ENCODE data around the gene ABCC1.
"Not testable (repeated sequence)": the region's sequence is repeated elsewhere in the genome, so short reads cannot be mapped to it uniquely, and the experiment has no call there.

ABCC1 gene

GRCh38 chr16:16100631-16101030 is 151.2 kb downstream of the ABCC1 start:
- CTCF ChIA-PET = no interaction called here
- POLR2A ChIA-PET = no interaction called here

GRCh38 chr16:16101585-16101984 is 152.2 kb downstream of the ABCC1 start:
- ChIA-PET POLR2A (no interaction called here), CTCF (no interaction called here)
- no peak for TF ChIP-seq CTCF (IDR thresholded peaks at IDR 0.05; ENCODE audit: control extremely low read depth, extremely low read depth, low read depth, missing control alignments)
- DNase-seq (ENCODE audit: extremely low spot score) = no peak

More at GRCh38 chr16:16100631-16101030, 151.2 kb downstream of the ABCC1 start:
- DNase-seq (ENCODE audit: extremely low spot score) = no peak
- TF ChIP-seq CTCF (IDR thresholded peaks at IDR 0.05; ENCODE audit: control extremely low read depth, extremely low read depth, low read depth, missing control alignments) = no peak

- ChIA-PET POLR2A (no interaction called here), CTCF (no interaction called here)
- DNase-seq (ENCODE audit: extremely low spot score) = no peak
- TF ChIP-seq CTCF (IDR thresholded peaks at IDR 0.05; ENCODE audit: control extremely low read depth, extremely low read depth, low read depth, missing control alignments) = no peak
Observed at GRCh38 chr16:16102738-16103137, 153.3 kb downstream of the ABCC1 start.

- CTCF ChIA-PET = interaction anchor here (1.0 to 2.3 kb wide), 5 partner anchors 11 to 50 kb away, joined by 3 to 7 read pairs (median 4); no protein-coding TSS in a partner anchor
- POLR2A ChIA-PET; DNase-seq (ENCODE audit: extremely low spot score): not testable (repeated sequence)
Observed at GRCh38 chr16:16104132-16104803, 154.9 kb downstream of the ABCC1 start.

DNA sequence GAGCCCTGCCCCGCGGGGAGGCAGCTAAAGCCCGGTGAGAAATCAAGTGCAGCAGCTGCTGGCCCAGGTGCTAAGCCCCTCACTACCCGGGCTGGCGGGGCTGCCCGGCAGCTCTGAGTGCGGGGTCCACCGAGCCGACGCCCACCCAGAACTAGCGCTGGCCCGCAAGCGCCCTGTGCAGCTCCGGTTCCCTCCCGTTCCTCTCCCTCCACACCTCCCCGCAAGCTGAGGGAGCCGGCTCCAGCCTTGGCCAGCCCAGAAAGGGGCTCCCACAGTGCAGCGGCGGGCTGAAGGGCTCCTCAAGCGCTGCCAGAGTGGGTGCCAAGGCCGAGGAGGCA is 155.4 kb downstream of the ABCC1 start:
- POLR2A ChIA-PET; DNase-seq (ENCODE audit: extremely low spot score): not testable (repeated sequence)
- CTCF ChIA-PET = interaction anchor here (1.0 to 2.3 kb wide), 5 partner anchors 12 to 51 kb away, joined by 3 to 7 read pairs (median 4); no protein-coding TSS in a partner anchor

DNA sequence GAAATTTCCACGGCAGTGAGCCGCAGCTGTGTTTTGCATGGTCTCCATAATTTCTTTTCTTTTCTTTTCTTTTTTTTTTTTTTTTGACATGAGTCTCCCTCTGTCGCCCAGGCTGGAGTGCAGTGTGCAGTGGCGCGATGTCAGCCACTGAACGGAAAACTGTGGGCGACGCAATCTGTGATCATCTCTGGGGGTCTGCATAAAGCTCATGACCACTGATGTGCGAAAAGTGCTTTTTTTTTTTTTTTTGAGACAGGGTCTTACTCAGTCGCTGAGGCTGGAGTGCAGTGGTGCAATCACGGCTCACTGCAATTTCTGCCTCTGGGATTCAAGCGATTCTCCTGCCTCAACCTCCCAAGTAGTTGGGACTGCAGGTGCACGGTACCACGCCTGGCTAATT is 156.2 kb downstream of the ABCC1 start:
- no peak for DNase-seq (ENCODE audit: extremely low spot score)
- TF ChIP-seq CTCF (IDR thresholded peaks at IDR 0.05; ENCODE audit: control extremely low read depth, extremely low read depth, low read depth, missing control alignments) = no peak
- CTCF ChIA-PET = interaction anchor here (2.3 kb wide), 1 partner anchor 13 kb away, joined by 7 read pairs; no protein-coding TSS in a partner anchor
- POLR2A ChIA-PET = interaction anchor here (0.7 kb wide), 1 partner anchor 11 kb away, joined by 4 read pairs; no protein-coding TSS in a partner anchor

- POLR2A ChIA-PET = interaction anchor here (0.7 kb wide), 1 partner anchor 10 kb away, joined by 4 read pairs; no protein-coding TSS in a partner anchor
- CTCF ChIA-PET = interaction anchor here (1.3 kb wide), 1 partner anchor 18 kb away, joined by 3 read pairs; no protein-coding TSS in a partner anchor
- DNase-seq (ENCODE audit: extremely low spot score) = no peak
- TF ChIP-seq CTCF (IDR thresholded peaks at IDR 0.05; ENCODE audit: control extremely low read depth, extremely low read depth, low read depth, missing control alignments) = no peak
Observed at GRCh38 chr16:16106466-16106865, 157.1 kb downstream of the ABCC1 start.

All from GM10248 (cell line).